ENCODE results near the gene PTPN3. TPM values are rescaled to one million over a fixed set of nuclear protein-coding genes. Genes with fewer than 3 reads are reported as not detected.

The PTPN3 gene
- total RNA-seq, 1 experiment from 2014 or later: 10.4 TPM

DNA sequence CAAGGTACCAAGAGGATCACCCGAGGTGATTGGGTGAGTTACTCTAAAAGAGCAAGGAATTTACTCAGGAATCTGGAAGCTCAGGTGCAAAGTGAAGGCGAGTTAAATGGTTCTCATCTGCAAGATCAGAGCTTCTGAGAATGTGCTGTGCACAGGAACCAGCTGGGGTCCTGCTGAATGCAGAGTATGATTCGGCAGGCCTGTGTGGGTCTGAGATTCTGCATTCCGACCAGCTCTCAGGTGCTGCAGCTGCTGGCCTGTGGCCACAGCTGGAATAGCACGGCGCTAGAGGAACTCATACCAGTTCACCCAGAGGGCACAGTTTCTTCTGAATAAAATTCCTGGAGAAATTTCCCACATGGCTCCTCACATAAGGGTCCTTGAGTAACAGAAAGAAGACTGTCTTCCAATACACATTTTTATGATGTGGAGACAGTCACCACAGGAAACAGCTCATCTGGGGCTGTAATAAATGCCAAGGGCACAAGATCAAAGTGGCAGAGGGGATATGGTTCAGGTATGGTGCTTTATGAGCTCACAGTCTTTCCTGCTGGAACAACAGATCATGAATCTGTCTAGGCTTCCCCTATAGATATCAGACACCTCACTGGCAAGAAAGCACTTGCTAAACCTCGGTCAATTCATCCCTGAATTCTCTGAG is 83.9 kb downstream of the PTPN3 start:
- TF ChIP-seq TCF7L2 (IDR thresholded peaks at IDR 0.05; ENCODE audit: low read depth, low read length) (no peak), REST (IDR thresholded peaks at IDR 0.05; ENCODE audit: insufficient read depth in 1 of 2, low read depth in 2 of 2, low read length in 1 of 2) (no peak), POLR2AphosphoS5 (IDR thresholded peaks at IDR 0.05; ENCODE audit: low read depth, low read length) (no peak), SIN3A (IDR thresholded peaks at IDR 0.05; ENCODE audit: borderline replicate concordance, insufficient read depth, low read depth, low read length) (no peak)
- TF ChIP-seq, protein P1, sequence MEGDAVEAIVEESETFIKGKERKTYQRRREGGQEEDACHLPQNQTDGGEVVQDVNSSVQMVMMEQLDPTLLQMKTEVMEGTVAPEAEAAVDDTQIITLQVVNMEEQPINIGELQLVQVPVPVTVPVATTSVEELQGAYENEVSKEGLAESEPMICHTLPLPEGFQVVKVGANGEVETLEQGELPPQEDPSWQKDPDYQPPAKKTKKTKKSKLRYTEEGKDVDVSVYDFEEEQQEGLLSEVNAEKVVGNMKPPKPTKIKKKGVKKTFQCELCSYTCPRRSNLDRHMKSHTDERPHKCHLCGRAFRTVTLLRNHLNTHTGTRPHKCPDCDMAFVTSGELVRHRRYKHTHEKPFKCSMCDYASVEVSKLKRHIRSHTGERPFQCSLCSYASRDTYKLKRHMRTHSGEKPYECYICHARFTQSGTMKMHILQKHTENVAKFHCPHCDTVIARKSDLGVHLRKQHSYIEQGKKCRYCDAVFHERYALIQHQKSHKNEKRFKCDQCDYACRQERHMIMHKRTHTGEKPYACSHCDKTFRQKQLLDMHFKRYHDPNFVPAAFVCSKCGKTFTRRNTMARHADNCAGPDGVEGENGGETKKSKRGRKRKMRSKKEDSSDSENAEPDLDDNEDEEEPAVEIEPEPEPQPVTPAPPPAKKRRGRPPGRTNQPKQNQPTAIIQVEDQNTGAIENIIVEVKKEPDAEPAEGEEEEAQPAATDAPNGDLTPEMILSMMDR (IDR thresholded peaks at IDR 0.05): no peak

DNA sequence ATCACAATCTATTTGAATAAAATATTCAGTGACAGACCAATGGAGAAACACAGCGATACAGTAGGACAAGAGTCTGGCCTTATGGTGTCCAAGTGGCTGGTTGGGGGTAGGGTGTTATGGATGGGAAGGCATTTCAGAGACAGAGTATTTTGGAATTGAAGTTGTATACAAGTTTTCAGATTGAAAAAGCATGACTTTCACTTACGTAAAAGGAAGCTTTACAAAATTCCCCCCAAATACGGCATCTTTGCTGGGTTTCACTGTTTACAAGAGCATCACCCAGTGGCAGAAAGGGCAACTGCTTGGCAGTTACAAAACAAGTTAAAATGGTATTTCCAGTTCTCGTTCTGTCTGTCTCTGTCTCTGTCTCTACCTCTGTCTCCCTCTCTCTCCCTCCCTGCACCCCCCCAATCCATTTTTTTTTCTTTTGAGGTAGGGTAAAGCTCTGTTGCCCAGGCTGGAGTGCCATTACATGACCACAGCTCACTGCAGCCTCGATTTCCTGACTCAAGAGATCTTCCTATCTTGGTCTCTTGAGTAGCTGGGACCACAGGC is 86.2 kb downstream of the PTPN3 start:
- in situ Hi-C loops (cut with HindIII; ENCODE audit: low pct_unique_long_range_greater_than_20kb, low sequenced_read_pairs) (no loop called here), intact Hi-C loops (cut with micrococcal nuclease; ENCODE audit: unreplicated experiment) (no loop called here)
- no TSS peak for BruUV-seq (replicated peaks)
- H3K9me3 ChIP-seq (ENCODE audit: control insufficient read depth, insufficient read depth, low read depth, low read length): no peaks in the 10 kb centered on the region
- no peaks in the 10 kb centered on the region for H3K4me1 ChIP-seq (ENCODE audit: control insufficient read depth, insufficient read depth, low read length)
- peak; percentile 47 for DNase-seq (ENCODE audit: low read depth, low spot score)
- H3K27me3 ChIP-seq (ENCODE audit: control insufficient read depth, insufficient read depth, low read length): no peaks in the 10 kb centered on the region
- no peak for ATAC-seq
- H3K27ac ChIP-seq (ENCODE audit: low read length): no peak overlapping the region
- H3K36me3 ChIP-seq (ENCODE audit: control insufficient read depth, insufficient read depth, low read length): no peaks in the 10 kb centered on the region
- H3K4me3 ChIP-seq (ENCODE audit: low read depth in 2 of 2, low read length in 2 of 2): no peak overlapping the region
- POLR2A ChIA-PET: no interaction called here
- CTCF ChIA-PET: no interaction called here
- no peak for TF ChIP-seq TCF7L2 (IDR thresholded peaks at IDR 0.05; ENCODE audit: low read depth, low read length)
- TF ChIP-seq, protein P1 (IDR thresholded peaks at IDR 0.05): peak; percentile 66

More for the DNA sequence above, 83.9 kb downstream of the PTPN3 start:
- ChIA-PET POLR2A (no interaction called here), CTCF (no interaction called here)
- ATAC-seq: no peak
- H3K9me3 ChIP-seq (ENCODE audit: control insufficient read depth, insufficient read depth, low read depth, low read length): no peaks in the 10 kb centered on the region
- BruUV-seq (replicated peaks): no TSS peak
- no peak overlapping the region for H3K4me3 ChIP-seq (ENCODE audit: low read depth in 2 of 2, low read length in 2 of 2)
- intact Hi-C loops (cut with micrococcal nuclease; ENCODE audit: unreplicated experiment): no loop called here
- H3K27ac ChIP-seq (ENCODE audit: low read length): no peak overlapping the region
- DNase-seq (ENCODE audit: low read depth, low spot score): no peak
- in situ Hi-C loops (cut with HindIII; ENCODE audit: low pct_unique_long_range_greater_than_20kb, low sequenced_read_pairs): no loop called here
- H3K27me3 ChIP-seq (ENCODE audit: control insufficient read depth, insufficient read depth, low read length): no peaks in the 10 kb centered on the region
- H3K36me3 ChIP-seq (ENCODE audit: control insufficient read depth, insufficient read depth, low read length): no peaks in the 10 kb centered on the region
- no peaks in the 10 kb centered on the region for H3K4me1 ChIP-seq (ENCODE audit: control insufficient read depth, insufficient read depth, low read length)
